Measurements from ENCODE around the gene PDLIM4.

PDLIM4 gene

DNA sequence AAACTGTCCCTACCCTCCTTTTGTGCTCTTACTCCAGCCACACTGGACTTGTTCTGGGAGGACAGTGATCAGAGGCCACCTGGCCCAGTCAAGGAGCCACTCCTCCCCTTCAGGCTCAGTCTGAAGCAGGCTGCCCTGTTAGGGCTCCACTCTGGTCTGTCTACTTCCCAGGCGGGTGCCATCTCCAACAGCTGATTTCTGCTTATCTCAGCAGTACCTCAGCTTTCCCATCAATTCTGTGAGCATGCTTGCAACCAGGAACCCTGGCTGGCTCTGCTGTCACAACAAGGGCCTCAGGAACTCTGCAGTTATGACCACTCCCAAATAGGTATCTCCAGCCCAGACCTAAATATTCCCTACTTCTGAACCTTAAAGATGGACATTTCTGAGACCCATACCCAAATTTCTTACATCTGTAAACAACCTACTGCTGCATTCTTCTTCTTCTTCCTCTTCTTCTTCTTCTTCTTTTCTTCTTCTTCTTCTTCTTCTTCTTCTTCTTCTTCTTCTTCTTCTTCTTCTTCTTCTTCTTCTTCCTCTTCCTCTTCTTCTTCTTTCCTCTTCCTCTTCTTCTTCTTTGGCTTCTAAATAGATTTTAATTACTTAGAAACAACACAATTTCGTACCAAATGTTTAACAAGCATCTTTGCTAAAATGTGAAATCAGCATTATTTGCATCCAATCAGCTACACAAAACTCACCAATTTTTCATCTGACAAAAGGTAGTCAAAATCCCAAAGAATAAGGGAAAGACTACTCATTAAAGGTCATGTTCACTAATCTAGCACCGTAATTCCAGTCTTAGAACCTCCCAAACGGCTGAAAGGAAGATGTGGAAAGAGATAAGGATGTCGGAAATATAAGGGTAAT lies 23.1 kb downstream of the PDLIM4 start:
- Histone ChIP-seq H3K9ac (ENCODE audit: low read depth, low read length, poor library complexity) (no peak overlapping the region), H2BK120ac (ENCODE audit: low read depth, low read length) (no peak overlapping the region), H3K4me2 (ENCODE audit: insufficient read depth, low read length, poor library complexity, severe bottlenecking) (no peak overlapping the region), H3K27me3 (ENCODE audit: control insufficient read depth in 3 of 3, insufficient read depth in 3 of 3, low read depth in 1 of 3, low read length in 3 of 3) (no peaks in the 10 kb centered on the region), H3K4me1 (ENCODE audit: control insufficient read depth in 2 of 2, insufficient read depth in 1 of 2, low read depth in 1 of 2, low read length in 2 of 2) (peaks cover 6 to 8% of the 10 kb centered on the region in 2 donors), H3K18ac (ENCODE audit: low read length) (no peak overlapping the region), H2AFZ (ENCODE audit: low read length) (no peak overlapping the region), H4K91ac (ENCODE audit: low read depth, low read length, poor library complexity) (no peak overlapping the region), H3K36me3 (replicated peaks in 1 of 2; ENCODE audit: control insufficient read depth in 2 of 2, insufficient read depth in 2 of 2, low read length in 2 of 2) (no peaks in the 10 kb centered on the region), H4K8ac (ENCODE audit: low read depth, low read length) (no peak overlapping the region), H3K9me3 (replicated peaks in 1 of 2; ENCODE audit: control insufficient read depth in 2 of 2, insufficient read depth in 1 of 2, low read depth in 1 of 2, low read length in 2 of 2) (peaks cover 0 to 2% of the 10 kb centered on the region in 2 donors), H3K4me3 (ENCODE audit: low read length in 2 of 2) (no peak overlapping the region), H3K14ac (ENCODE audit: low read length) (no peak overlapping the region), H2AK5ac (ENCODE audit: low read depth, low read length) (no peak overlapping the region), H3K27ac (replicated peaks; ENCODE audit: low read length) (no peak overlapping the region), H2BK5ac (ENCODE audit: low read length) (no peak overlapping the region), H3K23ac (ENCODE audit: low read depth, low read length, poor library complexity) (no peak overlapping the region), H2BK12ac (ENCODE audit: low read length) (no peak overlapping the region), H3K4ac (ENCODE audit: low read length) (no peak overlapping the region), H2BK15ac (ENCODE audit: low read length) (no peak overlapping the region), H3K79me1 (ENCODE audit: low read depth, low read length) (no peaks in the 10 kb centered on the region)
- no peak for DNase-seq (ENCODE audit: low spot score)
- WGBS, 2 donors (ENCODE audit: extremely low coverage in 2 of 2, insufficient read length in 2 of 2, insufficient replicate concordance in 1 of 2): no CpG with 5 or more reads among the region's 5 CpGs

DNA sequence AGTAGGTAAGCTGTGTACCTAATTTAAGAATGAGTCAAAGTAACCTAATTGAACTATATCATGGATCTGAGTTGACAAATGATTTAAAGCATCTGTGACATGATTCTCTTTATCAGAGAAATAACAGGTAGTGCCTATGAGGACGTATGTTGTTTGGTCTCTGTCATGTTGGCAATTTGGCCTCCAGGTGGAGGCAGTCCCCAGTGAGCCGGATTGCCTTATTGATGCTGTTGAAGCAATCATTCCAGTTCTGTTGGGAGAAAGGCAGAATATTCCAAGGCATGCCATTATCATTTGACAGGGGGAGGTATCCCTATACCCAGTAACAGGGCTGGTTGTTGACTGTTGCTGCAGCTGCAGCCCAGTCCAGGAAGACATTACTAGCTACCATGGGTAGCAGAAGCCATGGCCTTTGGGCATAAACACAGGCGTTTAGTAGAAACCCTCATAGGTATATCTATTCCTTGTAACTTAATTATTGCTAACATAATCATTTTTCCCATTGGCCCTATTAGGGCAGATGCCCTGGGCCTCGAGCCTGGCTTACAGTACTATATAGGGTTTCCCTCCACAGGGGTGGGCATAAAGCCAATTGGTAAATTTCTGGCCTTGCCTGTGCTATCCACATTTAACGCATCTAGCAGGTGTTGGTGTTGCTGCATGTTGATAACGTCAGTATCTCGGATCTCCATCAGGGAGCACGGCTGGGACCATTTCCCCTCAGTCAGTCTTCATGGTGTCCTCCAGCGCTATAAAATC lies 24.5 kb downstream of the PDLIM4 start:
- Histone ChIP-seq H3K4me3 (ENCODE audit: low read length in 2 of 2) (no peak overlapping the region), H3K27me3 (ENCODE audit: control insufficient read depth in 3 of 3, insufficient read depth in 3 of 3, low read depth in 1 of 3, low read length in 3 of 3) (no peaks in the 10 kb centered on the region), H2BK120ac (ENCODE audit: low read depth, low read length) (no peak overlapping the region), H3K14ac (ENCODE audit: low read length) (no peak overlapping the region), H3K79me1 (ENCODE audit: low read depth, low read length) (no peaks in the 10 kb centered on the region), H3K9ac (ENCODE audit: low read depth, low read length, poor library complexity) (no peak overlapping the region), H2BK5ac (ENCODE audit: low read length) (no peak overlapping the region), H3K4me2 (ENCODE audit: insufficient read depth, low read length, poor library complexity, severe bottlenecking) (no peak overlapping the region), H4K8ac (ENCODE audit: low read depth, low read length) (no peak overlapping the region), H3K9me3 (replicated peaks in 1 of 2; ENCODE audit: control insufficient read depth in 2 of 2, insufficient read depth in 1 of 2, low read depth in 1 of 2, low read length in 2 of 2) (peaks cover 0 to 2% of the 10 kb centered on the region in 2 donors), H2AFZ (ENCODE audit: low read length) (no peak overlapping the region), H4K91ac (ENCODE audit: low read depth, low read length, poor library complexity) (no peak overlapping the region), H2BK15ac (ENCODE audit: low read length) (no peak overlapping the region), H3K4me1 (ENCODE audit: control insufficient read depth in 2 of 2, insufficient read depth in 1 of 2, low read depth in 1 of 2, low read length in 2 of 2) (peaks cover 6 to 8% of the 10 kb centered on the region in 2 donors), H3K18ac (ENCODE audit: low read length) (no peak overlapping the region), H3K27ac (replicated peaks; ENCODE audit: low read length) (no peak overlapping the region), H2BK12ac (ENCODE audit: low read length) (no peak overlapping the region), H2AK5ac (ENCODE audit: low read depth, low read length) (no peak overlapping the region), H3K4ac (ENCODE audit: low read length) (no peak overlapping the region), H3K36me3 (replicated peaks in 1 of 2; ENCODE audit: control insufficient read depth in 2 of 2, insufficient read depth in 2 of 2, low read length in 2 of 2) (no peaks in the 10 kb centered on the region), H3K23ac (ENCODE audit: low read depth, low read length, poor library complexity) (no peak overlapping the region)
- no peak for DNase-seq (ENCODE audit: low spot score)
- WGBS, 2 donors (ENCODE audit: extremely low coverage in 2 of 2, insufficient read length in 2 of 2, insufficient replicate concordance in 1 of 2): no CpG with 5 or more reads among the region's 9 CpGs

DNA sequence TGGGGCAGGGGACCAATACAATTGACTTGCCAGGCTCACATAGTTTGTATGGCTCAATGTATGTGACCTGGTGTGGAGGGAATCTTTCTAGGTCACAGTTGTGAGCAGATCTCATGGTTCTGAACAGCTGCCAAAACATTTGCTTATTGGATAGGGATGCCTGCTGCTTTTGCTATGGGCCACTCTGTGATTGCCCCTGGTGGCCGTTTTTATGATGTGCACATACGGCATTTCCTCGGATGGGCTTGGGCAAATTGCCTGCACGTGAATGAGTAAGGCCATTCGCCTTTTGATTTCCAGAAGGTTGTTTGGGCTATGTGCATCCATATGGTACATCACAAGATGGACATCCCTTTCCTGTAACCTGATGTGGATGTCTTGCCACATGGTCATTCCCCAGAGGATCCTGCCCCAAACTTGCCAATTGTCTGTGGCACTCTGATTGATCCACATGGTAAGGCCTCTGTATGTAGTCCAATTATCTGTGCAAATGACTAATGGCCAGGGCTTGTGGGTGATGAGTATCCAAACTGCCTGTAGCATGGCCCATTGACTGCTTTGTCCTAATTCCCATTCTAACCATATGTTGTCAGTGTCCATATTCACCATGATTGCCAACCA lies 26.0 kb downstream of the PDLIM4 start:
- H4K91ac ChIP-seq (ENCODE audit: low read depth, low read length, poor library complexity): no peak overlapping the region
- H3K18ac ChIP-seq (ENCODE audit: low read length): no peak overlapping the region
- DNase-seq (ENCODE audit: low spot score): no peak
- peaks cover 0 to 7% (median 0%) of the 10 kb centered on the region in 3 experiments for H3K27me3 ChIP-seq (ENCODE audit: control insufficient read depth in 3 of 3, insufficient read depth in 3 of 3, low read depth in 1 of 3, low read length in 3 of 3)
- H3K79me1 ChIP-seq (ENCODE audit: low read depth, low read length): no peaks in the 10 kb centered on the region
- no peak overlapping the region for H2BK120ac ChIP-seq (ENCODE audit: low read depth, low read length)
- H3K23ac ChIP-seq (ENCODE audit: low read depth, low read length, poor library complexity): no peak overlapping the region
- peaks cover 0 to under 1% of the 10 kb centered on the region in 2 donors for H3K4me1 ChIP-seq (ENCODE audit: control insufficient read depth in 2 of 2, insufficient read depth in 1 of 2, low read depth in 1 of 2, low read length in 2 of 2)
- H2AK5ac ChIP-seq (ENCODE audit: low read depth, low read length): no peak overlapping the region
- H2BK15ac ChIP-seq (ENCODE audit: low read length): no peak overlapping the region
- H3K9ac ChIP-seq (ENCODE audit: low read depth, low read length, poor library complexity): no peak overlapping the region
- no peak overlapping the region for H4K8ac ChIP-seq (ENCODE audit: low read depth, low read length)
- peaks cover 0 to 2% of the 10 kb centered on the region in 2 donors for H3K9me3 ChIP-seq (replicated peaks in 1 of 2; ENCODE audit: control insufficient read depth in 2 of 2, insufficient read depth in 1 of 2, low read depth in 1 of 2, low read length in 2 of 2)
- WGBS, 2 donors (ENCODE audit: extremely low coverage in 2 of 2, insufficient read length in 2 of 2, insufficient replicate concordance in 1 of 2): no CpG with 5 or more reads among the region's 5 CpGs
- no peak overlapping the region for H3K4ac ChIP-seq (ENCODE audit: low read length)
- no peak overlapping the region for H2BK5ac ChIP-seq (ENCODE audit: low read length)
- H2AFZ ChIP-seq (ENCODE audit: low read length): no peak overlapping the region
- H3K36me3 ChIP-seq (replicated peaks in 1 of 2; ENCODE audit: control insufficient read depth in 2 of 2, insufficient read depth in 2 of 2, low read length in 2 of 2): no peaks in the 10 kb centered on the region
- no peak overlapping the region for H3K27ac ChIP-seq (replicated peaks; ENCODE audit: low read length)
- no peak overlapping the region for H3K4me3 ChIP-seq (ENCODE audit: low read length in 2 of 2)
- H3K14ac ChIP-seq (ENCODE audit: low read length): no peak overlapping the region
- no peak overlapping the region for H3K4me2 ChIP-seq (ENCODE audit: insufficient read depth, low read length, poor library complexity, severe bottlenecking)
- H2BK12ac ChIP-seq (ENCODE audit: low read length): no peak overlapping the region

DNA sequence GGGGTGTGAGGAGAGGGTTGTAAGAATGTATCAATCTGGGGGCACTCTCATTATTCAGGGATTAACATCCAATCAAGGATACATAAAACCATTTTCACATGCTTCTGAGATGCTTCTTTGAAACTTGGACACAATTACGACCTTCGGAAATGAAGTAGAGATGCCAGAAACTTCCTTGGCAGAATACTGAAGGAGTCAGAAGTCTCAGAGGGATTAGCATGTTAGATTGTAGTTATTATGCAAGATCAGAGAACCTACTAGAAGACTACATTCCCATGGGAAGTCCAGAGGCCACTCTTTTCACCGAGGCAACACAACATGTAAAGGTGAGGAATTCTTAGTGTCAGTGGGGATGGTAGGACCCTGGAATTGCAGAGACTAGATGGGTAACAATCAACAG lies 31.6 kb downstream of the PDLIM4 start:
- no peak overlapping the region for H2BK15ac ChIP-seq (ENCODE audit: low read length)
- no peak overlapping the region for H3K14ac ChIP-seq (ENCODE audit: low read length)
- H3K9ac ChIP-seq (ENCODE audit: low read depth, low read length, poor library complexity): no peak overlapping the region
- H2BK120ac ChIP-seq (ENCODE audit: low read depth, low read length): no peak overlapping the region
- H3K4me3 ChIP-seq (ENCODE audit: low read length in 2 of 2): no peak overlapping the region
- no peak overlapping the region for H2AFZ ChIP-seq (ENCODE audit: low read length)
- H3K27me3 ChIP-seq (ENCODE audit: control insufficient read depth in 3 of 3, insufficient read depth in 3 of 3, low read depth in 1 of 3, low read length in 3 of 3): peaks cover 0 to 7% (median 0%) of the 10 kb centered on the region in 3 experiments
- no peak overlapping the region for H4K8ac ChIP-seq (ENCODE audit: low read depth, low read length)
- no peak overlapping the region for H4K91ac ChIP-seq (ENCODE audit: low read depth, low read length, poor library complexity)
- WGBS, 2 donors (ENCODE audit: extremely low coverage in 2 of 2, insufficient read length in 2 of 2, insufficient replicate concordance in 1 of 2): no CpG with 5 or more reads among the region's 3 CpGs
- no peak overlapping the region for H2BK5ac ChIP-seq (ENCODE audit: low read length)
- H3K36me3 ChIP-seq (replicated peaks in 1 of 2; ENCODE audit: control insufficient read depth in 2 of 2, insufficient read depth in 2 of 2, low read length in 2 of 2): no peaks in the 10 kb centered on the region
- H3K4me1 ChIP-seq (ENCODE audit: control insufficient read depth in 2 of 2, insufficient read depth in 1 of 2, low read depth in 1 of 2, low read length in 2 of 2): peaks cover 0 to 1% of the 10 kb centered on the region in 2 donors
- H3K27ac ChIP-seq (replicated peaks; ENCODE audit: low read length): no peak overlapping the region
- no peak overlapping the region for H3K4me2 ChIP-seq (ENCODE audit: insufficient read depth, low read length, poor library complexity, severe bottlenecking)
- H3K79me1 ChIP-seq (ENCODE audit: low read depth, low read length): no peaks in the 10 kb centered on the region
- no peak overlapping the region for H3K18ac ChIP-seq (ENCODE audit: low read length)
- H2AK5ac ChIP-seq (ENCODE audit: low read depth, low read length): no peak overlapping the region
- H3K9me3 ChIP-seq (replicated peaks in 1 of 2; ENCODE audit: control insufficient read depth in 2 of 2, insufficient read depth in 1 of 2, low read depth in 1 of 2, low read length in 2 of 2): no peaks in the 10 kb centered on the region
- H2BK12ac ChIP-seq (ENCODE audit: low read length): no peak overlapping the region
- H3K23ac ChIP-seq (ENCODE audit: low read depth, low read length, poor library complexity): no peak overlapping the region
- DNase-seq (ENCODE audit: low spot score): no peak
- H3K4ac ChIP-seq (ENCODE audit: low read length): no peak overlapping the region
